Esophagus mucosa (tissue), 1 donor: ENCODE measurements around the gene ASIC4. TPM values are rescaled to one million over a fixed set of nuclear protein-coding genes. Genes with fewer than 3 reads are reported as not detected.

Experiments used
- ATAC-seq: fragments of 200-7000 bp; cut with Tn5 transposase; one replicate; pipeline ENCODE4 v1.9.1; 2020
- total RNA-seq: library from RNA; stranded (reverse); gene quantifications from one replicate; pipeline ENCODE4 v1.2.4, GENCODE V29; 2023
- donor health status: DM: yes; HTN: yes; CAD: no.

The ASIC4 gene
- not detected for total RNA-seq

GRCh38 chr2:219514196-219514761, at the start of gene ASIC4:
Gene ASIC4 (plus strand): TSS chr2:219514482. CDS start chr2:219514725, 243 bp downstream.
- ATAC-seq: no peak

- ATAC-seq: no peak
These were observed 48.4 kb upstream of the ASIC4 start for GRCh38 chr2:219465659-219466561.

- ATAC-seq: no peak
These were observed 47.2 kb upstream of the ASIC4 start for GRCh38 chr2:219466816-219467735.

- peak; percentile 56 for ATAC-seq
These were observed 46.6 kb upstream of the ASIC4 start for GRCh38 chr2:219467736-219468075.

- no peak for ATAC-seq
These were observed 45.7 kb upstream of the ASIC4 start for GRCh38 chr2:219468410-219469185.

GRCh38 chr2:219469186-219469724, 45.0 kb upstream of the ASIC4 start:
- ATAC-seq: peak; percentile 13

GRCh38 chr2:219470429-219470828, 43.9 kb upstream of the ASIC4 start:
- ATAC-seq: no peak

GRCh38 chr2:219471476-219472371, 42.6 kb upstream of the ASIC4 start:
- no peak for ATAC-seq

- ATAC-seq: no peak
These were observed 41.6 kb upstream of the ASIC4 start for GRCh38 chr2:219472629-219473187.

- ATAC-seq: no peak
These were observed 40.8 kb upstream of the ASIC4 start for GRCh38 chr2:219473511-219473910.

- no peak for ATAC-seq
These were observed 39.8 kb upstream of the ASIC4 start for GRCh38 chr2:219474285-219475060.

- no peak for ATAC-seq
These were observed 39.0 kb upstream of the ASIC4 start for GRCh38 chr2:219475278-219475677.

- ATAC-seq: peak; percentile 63
These were observed 38.3 kb upstream of the ASIC4 start for GRCh38 chr2:219475697-219476651.

- ATAC-seq: no peak
These were observed 37.6 kb upstream of the ASIC4 start for GRCh38 chr2:219476652-219477151.

- no peak for ATAC-seq
These were observed 37.1 kb upstream of the ASIC4 start for GRCh38 chr2:219477179-219477578.

- no peak for ATAC-seq
These were observed 36.5 kb upstream of the ASIC4 start for GRCh38 chr2:219477815-219478214.

- no peak for ATAC-seq
These were observed 35.4 kb upstream of the ASIC4 start for GRCh38 chr2:219478916-219479315.

GRCh38 chr2:219480004-219480403, 34.3 kb upstream of the ASIC4 start:
- ATAC-seq: no peak
